Measurements from ENCODE around the gene FBXW12. TPM values are rescaled to one million over a fixed set of nuclear protein-coding genes. Genes with fewer than 3 reads are reported as not detected.

Gene FBXW12
- total and polyA plus RNA-seq, 2 of the 8 experiments (the other 6 are each of a cell fraction or from before 2014, with no cell fraction given), result 0.35 to 0.85 TPM

DNA sequence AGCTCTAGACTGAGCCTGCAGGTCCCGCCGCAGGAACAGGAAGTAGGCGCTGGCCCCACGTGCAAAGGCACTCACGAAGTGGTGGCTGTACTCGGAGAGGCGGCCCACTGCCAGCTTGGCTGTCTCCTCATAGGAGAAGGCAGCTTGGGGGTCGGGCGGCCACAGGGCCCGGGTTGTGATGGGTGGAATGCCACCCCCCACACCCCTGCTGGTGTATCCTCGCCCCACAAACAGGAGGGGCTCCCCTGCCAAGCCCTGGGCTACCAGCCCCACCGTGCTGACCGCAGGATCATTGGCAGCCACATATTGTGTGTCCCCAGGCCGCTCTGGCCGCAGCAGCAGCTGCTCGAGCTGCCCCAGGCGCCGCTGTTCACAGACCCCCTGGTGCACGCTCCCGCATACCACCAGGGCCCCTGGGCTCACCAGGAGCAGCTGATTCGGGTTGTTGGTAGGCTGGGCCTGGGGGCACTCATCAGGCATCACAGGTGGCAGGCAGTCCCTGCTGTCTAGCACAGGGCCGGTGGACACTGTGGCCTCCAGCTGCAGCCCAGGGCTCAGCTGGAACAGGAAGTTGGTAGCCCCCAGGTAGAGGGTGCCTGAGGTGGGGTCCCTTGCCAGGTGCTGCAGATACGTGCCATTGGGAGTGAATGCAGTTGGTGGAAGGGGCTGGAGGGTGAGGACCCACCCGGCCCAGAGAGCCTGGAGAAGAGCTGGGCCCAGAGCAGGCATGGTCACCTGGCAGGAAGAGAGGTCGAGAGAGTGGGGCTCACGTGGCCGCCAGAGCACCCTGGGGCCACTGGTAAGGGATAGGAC, 52.1 kb downstream of the FBXW12 start:
- Histone ChIP-seq H4K20me1 (replicated peaks in 1 of 2; ENCODE audit: control insufficient read depth in 1 of 2, insufficient read depth in 2 of 2, low read length in 2 of 2) (peaks cover 28 to 46% of the 10 kb centered on the region in 2 experiments), H3K14ac (ENCODE audit: insufficient read length) (no peak overlapping the region), H3K23ac (ENCODE audit: insufficient read length) (no peak overlapping the region), H2BK12ac (ENCODE audit: low read depth, low read length) (no peak overlapping the region), H3K4ac (replicated peaks; ENCODE audit: insufficient read length, low read depth, low read length) (no peak overlapping the region), H3K18ac (ENCODE audit: extremely low read depth, low read length) (no peak overlapping the region), H2BK5ac (ENCODE audit: low read depth, low read length) (no peak overlapping the region), H3K4me1 (replicated peaks in 1 of 4; ENCODE audit: control insufficient read depth in 3 of 4, insufficient read depth in 4 of 4, low read length in 3 of 4) (peaks cover 3 to 31% (median 12%) of the 10 kb centered on the region in 4 experiments), H3K79me1 (ENCODE audit: low read depth, low read length) (peaks cover 46% of the 10 kb centered on the region), H3K4me3 (ENCODE audit: extremely low read depth in 1 of 4, insufficient read depth in 2 of 4, low read depth in 3 of 4, low read length in 4 of 4) (no peak overlapping the region), H3K23me2 (ENCODE audit: low read depth, low read length) (peaks cover 7% of the 10 kb centered on the region), H3K27ac (ENCODE audit: low read depth, low read length) (0 out of 2 replicates have a peak overlapping the region, but pooled peaks have one; percentile 7), H3K9ac (replicated peaks in 1 of 4; ENCODE audit: extremely low read depth in 1 of 4, low read depth in 3 of 4, low read length in 3 of 4) (no peak overlapping the region), H3K56ac (replicated peaks; ENCODE audit: insufficient read length, low read depth, low read length) (no peak overlapping the region), H3K9me3 (ENCODE audit: insufficient read depth in 2 of 2, low read depth in 1 of 2, low read length in 1 of 2) (no peaks in the 10 kb centered on the region), H2BK20ac (ENCODE audit: low read length) (no peak overlapping the region), H2BK15ac (ENCODE audit: low read length) (no peak overlapping the region), H3K36me3 (ENCODE audit: control insufficient read depth in 2 of 4, insufficient read depth in 4 of 4, low read length in 3 of 4) (peaks cover 10 to 21% (median 12%) of the 10 kb centered on the region in 4 experiments; a peak in 6 of 8 replicates), H3K79me2 (ENCODE audit: control insufficient read depth in 1 of 2, insufficient read depth in 2 of 2, low read length in 2 of 2) (peaks cover 32 to 72% of the 10 kb centered on the region in 2 experiments), H3K4me2 (ENCODE audit: insufficient read depth in 1 of 2, low read depth in 2 of 2, low read length in 2 of 2) (no peak overlapping the region), H4K8ac (ENCODE audit: extremely low read depth, insufficient read depth, low read length) (peak overlapping the region; percentile 80), H2AFZ (ENCODE audit: low read length) (no peak overlapping the region), H4K5ac (ENCODE audit: insufficient read length, low read depth, low read length) (no peak overlapping the region), H2BK120ac (replicated peaks; ENCODE audit: low read depth, low read length) (no peak overlapping the region), H2AK5ac (ENCODE audit: low read depth, low read length) (no peak overlapping the region), H3K27me3 (replicated peaks in 1 of 4; ENCODE audit: control insufficient read depth in 3 of 4, extremely low read depth in 1 of 4, insufficient read depth in 3 of 4, low read length in 3 of 4) (no peaks in the 10 kb centered on the region), H4K91ac (replicated peaks; ENCODE audit: insufficient read length, low read length) (no peak overlapping the region)
- POLR2A ChIA-PET (ENCODE audit: partially characterized antibody), result interaction anchor here (0.7 to 31.5 kb wide), 10 partner anchors 11 to 183 kb away, joined by 3 to 650 read pairs (median 4); partner anchors contain the start of genes ATRIP, CCDC51 and TMA7
- CTCF ChIA-PET (ENCODE audit: partially characterized antibody), result interaction anchor here (1.1 to 6.9 kb wide), 12 partner anchors 9 to 230 kb away, joined by 3 to 95 read pairs (median 4); no protein-coding TSS in a partner anchor
- DNase-seq (ENCODE audit: low read depth in 1 of 2, low spot score in 2 of 2), result no peak
- 96% methylated on average over 25 of the region's 27 CpGs; no CpG with 5 or more reads in 1 of the 2 experiments for WGBS, 2 experiments (ENCODE audit: extremely low coverage in 1 of 2, insufficient coverage in 1 of 2, insufficient read length in 1 of 2, insufficient replicate concordance in 2 of 2, low coverage in 1 of 2, low lambda C conversion rate in 2 of 2, missing lambda C conversion rate in 1 of 2)
- FAIRE-seq, result no peak
- TF ChIP-seq EP300 (IDR thresholded peaks at IDR 0.05; ENCODE audit: borderline replicate concordance in 1 of 2, low read depth in 2 of 2, low read length in 2 of 2), result no peak
- TF ChIP-seq SUZ12 (IDR thresholded peaks at IDR 0.05; ENCODE audit: low read length), result no peak
- no peak for TF ChIP-seq KDM4A (IDR thresholded peaks at IDR 0.05; ENCODE audit: low read depth, low read length, severe bottlenecking)
- no peak for TF ChIP-seq FOSL1 (IDR thresholded peaks at IDR 0.05; ENCODE audit: insufficient read depth, low read depth, low read length)
- no peak for TF ChIP-seq TBP (IDR thresholded peaks at IDR 0.05; ENCODE audit: low read depth, low read length)
- no peak for TF ChIP-seq PHF8 (conservative IDR thresholded peaks at IDR 0.05; ENCODE audit: low read depth, low read length)
- TF ChIP-seq YY1 (IDR thresholded peaks at IDR 0.05; ENCODE audit: low read depth, low read length), result no peak
- no peak for TF ChIP-seq GTF2F1 (IDR thresholded peaks at IDR 0.05; ENCODE audit: borderline replicate concordance, low read depth, low read length)
- TF ChIP-seq, protein P1, sequence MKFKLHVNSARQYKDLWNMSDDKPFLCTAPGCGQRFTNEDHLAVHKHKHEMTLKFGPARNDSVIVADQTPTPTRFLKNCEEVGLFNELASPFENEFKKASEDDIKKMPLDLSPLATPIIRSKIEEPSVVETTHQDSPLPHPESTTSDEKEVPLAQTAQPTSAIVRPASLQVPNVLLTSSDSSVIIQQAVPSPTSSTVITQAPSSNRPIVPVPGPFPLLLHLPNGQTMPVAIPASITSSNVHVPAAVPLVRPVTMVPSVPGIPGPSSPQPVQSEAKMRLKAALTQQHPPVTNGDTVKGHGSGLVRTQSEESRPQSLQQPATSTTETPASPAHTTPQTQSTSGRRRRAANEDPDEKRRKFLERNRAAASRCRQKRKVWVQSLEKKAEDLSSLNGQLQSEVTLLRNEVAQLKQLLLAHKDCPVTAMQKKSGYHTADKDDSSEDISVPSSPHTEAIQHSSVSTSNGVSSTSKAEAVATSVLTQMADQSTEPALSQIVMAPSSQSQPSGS (IDR thresholded peaks at IDR 0.05; ENCODE audit: low read length), result no peak

Data from H1 (cell line).